ENCODE measurements around the gene RGS7.
"Not testable (repeated sequence)": the region's sequence is repeated elsewhere in the genome, so short reads cannot be mapped to it uniquely, and the experiment has no call there.

RGS7 gene

DNA sequence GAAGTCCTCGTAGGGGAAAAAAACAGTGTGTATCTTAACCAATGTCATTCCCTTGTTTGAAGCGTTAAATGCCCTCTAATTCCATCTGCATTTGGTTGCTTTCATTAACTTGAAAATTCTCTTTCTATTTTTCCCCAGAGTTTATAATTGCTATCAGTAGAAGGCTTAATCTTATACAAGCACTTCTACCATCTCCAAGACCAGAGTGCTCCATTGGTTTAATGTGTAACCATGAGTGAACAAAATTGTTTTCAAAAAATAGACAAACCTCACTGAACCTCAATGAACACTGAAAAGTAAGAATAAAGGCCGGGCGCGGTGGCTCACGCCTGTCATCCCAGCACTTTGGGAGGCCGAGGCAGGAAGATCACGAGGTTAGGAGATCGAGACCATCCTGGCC lies 141.3 kb downstream of the RGS7 start:
- H3K4me3 ChIP-seq (ENCODE audit: low read depth, low read length): no peak overlapping the region

DNA sequence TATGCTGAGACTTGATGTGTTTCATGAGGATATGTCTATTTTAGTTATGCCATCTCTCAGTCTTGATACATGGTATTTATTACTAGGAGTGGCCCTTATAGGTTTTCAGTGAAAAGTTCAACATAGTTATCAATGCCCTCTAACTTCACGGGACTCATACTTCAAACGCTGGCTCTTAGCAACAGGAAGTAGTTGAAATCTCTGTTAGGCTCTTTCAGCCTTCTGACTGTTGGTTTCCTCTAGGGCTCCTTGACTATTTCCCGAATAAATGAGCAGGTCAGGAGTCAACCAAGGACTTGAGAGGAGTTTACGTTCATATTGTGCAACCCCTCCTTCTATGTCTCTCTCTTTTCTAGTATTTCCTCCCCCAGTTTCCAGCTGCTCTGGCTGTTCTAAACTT lies 141.8 kb downstream of the RGS7 start:
- no peak overlapping the region for H3K4me3 ChIP-seq (ENCODE audit: low read depth, low read length)

DNA sequence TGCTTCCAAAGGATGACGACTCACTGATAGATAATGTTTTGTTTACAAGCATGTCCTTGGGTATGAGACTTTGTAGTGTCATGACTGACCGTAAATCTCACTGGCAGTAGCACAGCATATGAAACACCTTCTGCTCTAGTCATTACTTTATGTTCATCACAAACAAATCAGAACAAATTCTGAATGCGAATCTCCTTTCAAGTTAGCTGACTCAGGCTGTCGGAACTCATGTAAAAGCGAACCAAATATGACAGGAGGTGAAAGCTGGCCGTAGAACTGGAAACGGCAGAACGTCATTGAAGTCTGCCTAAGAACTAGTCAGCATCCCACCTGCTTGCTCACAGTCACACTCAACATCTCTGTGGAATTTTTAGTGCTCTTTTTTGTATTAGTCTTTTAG lies 143.9 kb downstream of the RGS7 start:
- H3K4me3 ChIP-seq (ENCODE audit: low read depth, low read length): no peak overlapping the region

DNA sequence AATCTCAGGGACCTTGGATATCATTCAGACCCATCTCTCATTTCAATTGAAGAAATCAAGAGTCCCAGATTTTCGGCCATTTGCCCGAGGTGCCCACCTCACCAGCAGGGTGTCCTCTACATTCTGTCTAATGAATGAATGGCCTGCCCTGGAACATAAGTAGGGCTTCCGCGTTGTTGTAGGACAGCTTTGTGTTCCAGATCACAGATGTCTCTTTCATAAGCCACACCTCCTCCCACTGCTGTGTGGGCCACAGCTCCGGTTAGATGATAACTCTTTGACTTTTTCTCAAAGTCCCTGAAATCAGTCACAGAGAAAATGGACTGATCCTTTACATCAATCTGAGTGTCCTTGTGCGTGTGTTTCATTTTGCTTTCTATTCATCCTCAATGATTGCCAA lies 144.4 kb downstream of the RGS7 start:
- H3K4me3 ChIP-seq (ENCODE audit: low read depth, low read length): no peak overlapping the region

DNA sequence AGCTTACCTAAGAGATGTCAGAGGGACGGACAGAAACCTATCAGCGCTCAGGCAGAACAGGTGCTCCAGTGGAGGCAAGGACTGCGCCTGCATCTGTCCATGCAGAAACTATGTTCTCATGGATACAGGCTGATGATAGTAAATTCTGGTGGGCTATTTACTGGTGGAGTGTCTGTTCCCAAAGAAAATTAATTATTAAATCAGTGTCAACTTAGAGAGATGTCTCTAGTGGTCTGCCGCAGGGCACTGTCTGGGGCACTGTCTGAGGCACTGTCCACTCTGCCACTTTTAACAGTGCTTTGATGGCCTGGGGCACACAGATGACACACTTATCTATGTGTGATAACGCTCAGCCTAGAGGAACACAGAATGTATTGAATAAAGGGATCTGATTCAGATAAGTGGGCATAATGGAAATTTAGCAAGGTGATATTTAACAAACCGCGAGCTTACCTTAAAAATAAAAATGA lies 148.1 kb downstream of the RGS7 start:
- H3K4me3 ChIP-seq (ENCODE audit: low read depth, low read length): no peak overlapping the region

DNA sequence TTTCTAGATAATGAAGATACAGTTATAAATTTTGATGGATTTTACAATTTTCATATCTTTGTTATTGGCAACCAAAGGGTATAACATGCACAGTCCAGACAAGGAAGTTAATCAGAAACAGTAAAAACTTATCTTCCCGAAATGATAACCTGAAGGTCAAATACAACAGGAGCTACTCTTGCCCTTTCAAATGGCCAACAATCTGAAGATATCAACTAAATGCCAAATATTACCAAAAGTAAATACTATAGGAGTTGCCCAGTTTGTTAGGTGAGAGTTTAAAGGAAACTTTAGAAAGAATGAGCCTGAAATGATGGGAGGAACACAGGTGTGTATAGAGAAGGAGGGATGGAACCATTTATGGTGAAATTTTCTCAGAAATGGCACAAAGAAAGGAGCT lies 153.2 kb downstream of the RGS7 start:
- H3K4me3 ChIP-seq (ENCODE audit: low read depth, low read length): no peak overlapping the region

DNA sequence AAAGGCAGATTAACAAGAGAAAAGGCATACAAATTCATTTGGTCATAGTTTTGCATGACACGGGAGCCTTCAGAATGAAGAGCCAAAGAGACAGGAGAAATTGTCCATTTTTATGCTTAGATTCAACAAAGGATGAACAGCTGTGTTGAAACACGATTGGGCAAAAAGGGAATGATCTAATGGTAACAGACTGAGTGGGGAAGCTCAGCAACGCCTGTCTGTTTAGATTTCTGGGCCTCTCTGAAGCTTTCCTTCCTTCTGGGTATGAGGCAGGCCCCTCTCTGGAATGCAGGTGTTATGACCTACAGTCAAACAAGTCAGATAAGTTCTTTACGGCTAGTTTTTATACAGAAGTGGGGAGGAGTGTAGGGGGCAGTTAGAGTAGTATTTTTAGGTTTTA lies 154.6 kb downstream of the RGS7 start:
- no peak overlapping the region for H3K4me3 ChIP-seq (ENCODE audit: low read depth, low read length)

DNA sequence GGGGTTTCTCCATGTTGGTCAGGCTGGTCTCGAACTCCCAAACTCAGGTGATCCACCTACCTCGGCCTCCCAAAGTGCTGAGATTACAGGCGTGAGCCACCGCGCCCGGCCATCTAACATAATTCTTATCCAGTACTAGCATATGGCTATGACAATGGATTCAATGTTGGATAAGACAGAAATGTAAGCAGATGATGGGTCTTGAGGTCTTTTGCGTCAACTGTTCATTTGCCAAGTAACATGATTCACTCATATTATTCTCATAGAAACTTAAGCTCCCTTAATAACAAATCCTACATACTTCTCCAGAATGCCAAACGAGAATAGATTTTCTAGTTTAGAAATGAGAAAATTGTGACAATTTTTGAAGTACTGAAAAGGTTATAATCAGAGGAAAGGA lies 170.3 kb downstream of the RGS7 start:
- no peak overlapping the region for H3K4me3 ChIP-seq (ENCODE audit: low read depth, low read length)

DNA sequence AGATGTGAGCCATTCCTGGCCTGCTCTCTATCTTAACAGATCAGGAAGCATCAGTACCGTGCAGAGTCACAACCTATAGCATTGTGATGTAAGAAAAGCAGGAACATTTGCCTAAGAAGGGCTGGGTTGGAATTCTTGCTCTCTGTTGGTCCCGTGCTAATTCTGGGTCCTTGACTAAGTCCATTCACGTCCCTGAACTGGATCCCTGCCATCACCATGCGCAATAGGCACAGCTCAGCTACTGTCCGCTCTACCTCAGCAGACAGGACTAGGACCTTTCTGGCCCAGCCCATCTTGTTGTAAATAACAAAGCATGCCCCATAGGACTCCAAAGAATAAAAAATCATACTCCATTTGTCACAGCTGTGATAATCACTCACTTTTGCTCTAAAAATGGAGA lies 175.0 kb downstream of the RGS7 start:
- H3K4me3 ChIP-seq (ENCODE audit: low read depth, low read length): no peak overlapping the region

DNA sequence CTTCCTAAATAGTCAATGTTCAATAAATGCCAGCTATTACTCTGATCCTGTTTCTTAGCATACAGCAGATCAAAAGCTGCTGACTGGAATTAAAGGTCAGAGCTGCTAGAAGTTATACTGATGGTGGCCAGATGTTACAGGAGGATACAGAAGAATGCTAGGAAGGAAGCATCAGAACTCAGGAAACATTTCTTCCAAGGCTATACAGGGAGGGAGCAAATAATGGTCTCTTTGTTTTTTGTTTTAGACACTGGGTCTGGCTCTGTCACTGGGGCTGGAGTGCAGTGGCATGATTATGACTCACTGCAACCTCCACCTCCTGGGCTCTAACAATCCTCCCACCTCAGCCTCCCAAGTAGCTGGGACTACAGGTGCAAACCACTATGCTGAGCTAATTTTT lies 175.5 kb downstream of the RGS7 start:
- H3K4me3 ChIP-seq (ENCODE audit: low read depth, low read length): no peak overlapping the region

DNA sequence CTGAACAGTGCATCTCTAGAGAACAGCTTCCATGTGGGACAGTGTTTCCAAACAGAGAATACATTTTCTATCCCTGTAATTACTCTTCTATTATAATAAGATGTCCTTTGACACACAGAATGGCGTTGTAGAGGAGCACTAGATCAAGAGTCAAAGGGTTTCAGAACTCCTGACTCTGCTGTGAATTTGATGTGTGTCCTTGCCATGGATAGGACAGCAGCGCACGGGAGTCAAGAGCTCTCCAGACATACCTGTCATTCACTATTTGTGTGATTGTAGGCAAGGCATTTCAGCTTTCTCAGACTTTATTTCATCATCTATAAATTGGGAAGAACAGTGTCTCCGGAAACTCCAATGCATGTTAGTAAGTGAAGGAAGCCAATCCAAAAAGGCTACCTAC lies 176.4 kb downstream of the RGS7 start:
- H3K4me3 ChIP-seq (ENCODE audit: low read depth, low read length): no peak overlapping the region

DNA sequence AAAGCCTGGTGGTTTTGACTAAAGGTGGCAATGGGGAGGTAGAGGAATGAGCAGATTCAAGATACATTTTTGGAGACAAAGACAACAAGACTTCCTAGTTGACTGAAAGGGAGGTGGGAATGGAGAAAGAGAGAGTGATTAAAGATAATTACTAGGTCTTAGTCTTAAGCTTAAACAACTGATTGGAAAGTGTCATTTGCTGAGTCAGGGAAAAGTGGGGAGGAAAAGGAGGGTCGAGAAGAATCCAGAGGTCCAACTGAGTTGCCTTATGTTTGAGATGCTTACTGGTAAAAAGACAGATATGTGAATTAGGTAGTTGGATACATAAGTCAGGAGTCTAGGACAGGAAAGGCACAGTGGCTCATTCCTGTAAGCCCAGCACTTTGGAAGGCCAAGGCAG lies 179.3 kb downstream of the RGS7 start:
- no peak overlapping the region for H3K4me3 ChIP-seq (ENCODE audit: low read depth, low read length)

DNA sequence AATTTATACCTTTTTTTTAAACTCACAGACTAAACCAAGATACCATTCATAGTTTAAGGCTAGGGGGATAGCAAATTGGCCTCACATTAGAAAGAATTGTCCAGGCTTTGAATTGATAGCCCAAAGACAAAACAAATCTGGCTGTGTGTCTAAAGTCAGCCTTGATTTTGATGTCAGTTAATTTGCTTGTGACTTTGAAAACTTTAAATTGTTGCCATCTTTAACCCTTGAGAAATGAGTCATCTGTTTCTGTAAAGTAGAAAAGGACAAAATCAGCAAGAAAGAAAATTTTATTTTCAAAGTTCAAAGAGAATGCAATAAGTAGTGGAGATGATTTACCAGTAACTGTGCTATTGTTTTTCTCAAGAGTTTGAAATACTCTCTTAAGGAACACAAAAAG lies 184.5 kb downstream of the RGS7 start:
- no peak overlapping the region for H3K4me3 ChIP-seq (ENCODE audit: low read depth, low read length)

DNA sequence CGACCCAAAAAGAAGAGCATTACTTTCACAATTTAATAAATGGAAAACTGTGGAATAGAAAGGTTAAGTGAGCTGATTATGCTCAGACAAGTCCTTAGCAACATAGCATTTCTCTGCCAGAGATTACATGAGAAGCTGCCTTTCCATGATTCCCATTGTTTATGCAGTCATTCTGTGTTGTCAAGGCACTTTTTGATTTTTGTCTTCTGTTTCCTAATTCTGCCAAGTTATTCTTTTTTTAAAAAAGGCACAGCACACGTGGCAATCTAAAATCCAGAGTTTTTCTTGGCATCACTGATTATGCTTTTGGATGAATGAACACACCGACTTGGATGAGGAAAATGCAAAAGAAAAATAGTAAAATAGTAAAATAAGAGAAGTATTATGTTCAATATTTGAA lies 185.0 kb downstream of the RGS7 start:
- no peak overlapping the region for H3K4me3 ChIP-seq (ENCODE audit: low read depth, low read length)

DNA sequence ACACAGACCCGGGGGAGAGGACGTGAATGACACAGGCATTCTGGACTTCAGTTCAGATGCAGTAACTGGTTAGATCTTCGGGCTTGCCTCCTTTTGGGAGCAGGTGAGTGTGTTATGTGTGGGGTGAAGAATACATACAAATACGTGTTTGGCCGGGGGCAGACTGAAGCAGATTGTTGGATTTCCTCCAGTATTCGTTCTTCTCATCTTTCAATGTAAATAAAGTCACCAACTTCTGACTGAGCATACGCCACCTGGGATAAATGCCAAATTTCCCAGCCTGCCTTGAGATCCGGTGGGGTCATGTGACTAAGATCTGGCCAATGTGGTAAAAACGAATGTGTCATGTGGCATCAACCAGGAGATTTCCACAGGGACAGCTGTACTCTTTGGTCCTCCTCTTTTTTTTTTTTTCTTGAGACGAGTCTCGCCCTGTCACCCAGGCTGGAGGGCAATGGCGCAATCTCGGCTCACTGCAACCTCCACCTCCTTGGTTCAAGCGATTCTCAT lies 189.8 kb downstream of the RGS7 start:
- no peak overlapping the region for H3K4me3 ChIP-seq (ENCODE audit: low read depth, low read length)

DNA sequence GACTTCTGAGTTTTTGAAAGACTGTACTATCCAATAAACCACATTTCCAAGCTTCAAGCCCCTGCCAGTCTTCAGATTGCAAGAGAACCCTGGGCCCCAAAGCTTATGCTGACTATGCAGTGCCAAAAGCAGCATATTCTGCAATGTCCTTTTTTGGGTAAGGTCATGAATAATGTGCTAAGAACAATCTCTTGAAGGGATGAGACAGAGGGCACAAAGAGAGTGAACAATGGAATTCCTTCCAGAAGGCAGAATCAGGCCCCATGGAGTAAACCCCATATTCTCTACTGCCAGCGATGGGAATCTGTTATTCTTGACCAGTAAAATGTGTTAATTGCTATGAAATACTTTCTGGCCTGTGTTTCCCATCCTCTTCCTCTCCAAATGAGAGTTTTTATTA lies 190.4 kb downstream of the RGS7 start:
- no peak overlapping the region for H3K4me3 ChIP-seq (ENCODE audit: low read depth, low read length)

DNA sequence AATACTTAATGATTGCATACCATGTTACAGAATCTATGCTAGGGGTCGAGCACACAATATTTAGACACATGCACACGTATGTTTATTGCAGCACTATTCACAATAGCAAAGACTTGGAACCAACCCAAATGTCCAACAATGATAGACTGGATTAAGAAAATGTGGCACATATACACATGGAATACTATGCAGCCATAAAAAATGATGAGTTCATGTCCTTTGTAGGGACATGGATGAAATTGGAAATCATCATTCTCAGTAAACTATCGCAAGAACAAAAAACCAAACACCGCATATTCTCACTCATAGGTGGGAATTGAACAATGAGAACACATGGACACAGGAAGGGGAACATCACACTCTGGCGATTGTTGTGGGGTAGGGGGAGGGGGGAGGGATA lies 191.7 kb downstream of the RGS7 start:
- not testable (repeated sequence) for H3K4me3 ChIP-seq (ENCODE audit: low read depth, low read length)

DNA sequence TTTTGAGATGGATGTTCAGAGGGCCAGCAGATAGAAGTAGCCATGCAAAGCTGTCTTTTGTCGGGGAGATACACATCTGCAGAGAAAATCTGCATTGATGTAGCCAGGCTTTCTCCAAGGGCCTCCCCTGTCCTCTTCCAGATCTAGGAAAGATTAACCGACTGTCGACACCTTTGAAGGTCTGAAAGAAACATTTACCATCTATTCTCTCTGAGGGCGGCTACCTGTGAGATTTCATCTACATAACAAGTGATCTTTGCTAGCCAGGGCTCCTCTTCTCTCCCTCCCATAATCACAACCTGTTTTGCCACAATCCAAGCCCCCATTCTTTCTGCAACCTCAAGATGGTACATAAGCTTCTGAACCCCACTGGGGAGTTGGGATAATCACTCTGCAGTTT lies 193.6 kb downstream of the RGS7 start:
- no peak overlapping the region for H3K4me3 ChIP-seq (ENCODE audit: low read depth, low read length)

DNA sequence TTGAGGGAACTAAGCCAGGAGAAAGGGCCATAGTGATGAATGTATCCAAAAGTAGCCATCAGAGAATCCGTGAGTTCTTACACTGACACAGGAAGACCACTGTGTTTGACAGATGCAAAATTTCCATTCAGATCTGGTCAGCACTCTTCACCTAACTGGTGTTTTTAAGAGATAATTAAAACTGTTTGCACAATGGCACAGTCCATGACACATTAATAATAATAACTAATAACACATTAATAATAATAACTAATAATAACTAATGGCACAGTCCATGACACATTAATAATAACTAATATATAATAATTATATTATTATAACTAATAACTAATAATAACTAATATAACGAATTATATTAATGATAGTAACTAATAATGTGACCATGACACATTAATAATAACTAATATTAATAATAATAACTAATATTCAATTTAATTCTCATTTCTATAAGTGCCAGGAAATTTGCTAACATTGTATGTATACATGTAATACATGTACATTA lies 195.8 kb downstream of the RGS7 start:
- H3K4me3 ChIP-seq (ENCODE audit: low read depth, low read length): no peak overlapping the region

DNA sequence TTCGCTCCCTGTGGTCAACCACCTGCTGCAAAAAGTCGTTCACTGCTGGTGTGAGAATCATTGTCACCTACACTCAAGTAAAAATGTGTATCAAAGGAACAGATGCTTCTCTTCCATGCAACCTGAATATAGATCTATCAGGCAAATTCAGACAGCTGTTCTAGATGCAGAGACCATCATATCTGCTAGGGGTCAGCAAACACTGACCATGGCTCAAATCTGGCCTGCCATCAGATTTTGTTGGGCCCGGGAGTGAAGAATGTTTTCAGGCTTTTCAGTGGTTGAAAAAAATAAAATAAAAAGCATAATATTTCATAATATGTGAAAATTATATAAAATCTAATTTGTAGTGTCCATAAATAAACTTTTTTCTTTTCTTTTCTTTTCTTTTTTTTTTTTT lies 199.6 kb downstream of the RGS7 start:
- no peak overlapping the region for H3K4me3 ChIP-seq (ENCODE audit: low read depth, low read length)

DNA sequence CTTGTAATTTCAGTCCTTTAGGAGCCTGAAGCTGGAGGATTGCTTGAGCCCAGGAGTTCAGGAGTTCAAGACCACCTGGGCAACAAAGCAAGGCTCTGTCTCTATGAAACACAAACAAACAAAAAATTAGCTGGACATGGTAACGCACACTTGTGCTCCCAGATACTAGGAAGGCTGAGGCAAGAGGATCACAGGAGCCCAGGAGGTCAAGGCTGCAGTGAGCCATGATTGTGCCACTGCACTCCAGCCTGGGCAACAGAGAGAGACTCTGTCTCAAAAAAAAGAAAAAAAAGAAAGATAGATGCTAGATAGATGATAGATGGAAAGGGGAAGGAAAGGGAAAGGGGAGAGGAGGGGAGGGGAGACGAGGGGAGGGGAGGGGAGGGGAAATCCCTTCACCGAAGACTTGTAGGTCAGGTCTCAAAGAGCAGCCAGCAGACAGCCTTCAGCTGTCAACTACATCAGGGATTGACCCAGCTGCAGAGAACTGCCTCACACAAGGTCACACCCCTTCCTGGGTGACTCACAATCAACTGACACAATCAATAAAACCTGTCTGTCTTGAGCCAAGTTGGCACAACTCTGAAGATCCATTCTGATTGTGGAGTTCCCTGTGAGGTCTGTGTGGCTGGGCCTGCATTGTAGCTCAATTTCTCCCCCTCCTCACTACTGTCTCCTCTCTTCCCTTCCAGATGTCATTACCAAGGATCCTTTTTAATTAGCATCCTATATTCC lies 200.6 kb downstream of the RGS7 start:
- H3K4me3 ChIP-seq (ENCODE audit: low read depth, low read length): no peak overlapping the region

DNA sequence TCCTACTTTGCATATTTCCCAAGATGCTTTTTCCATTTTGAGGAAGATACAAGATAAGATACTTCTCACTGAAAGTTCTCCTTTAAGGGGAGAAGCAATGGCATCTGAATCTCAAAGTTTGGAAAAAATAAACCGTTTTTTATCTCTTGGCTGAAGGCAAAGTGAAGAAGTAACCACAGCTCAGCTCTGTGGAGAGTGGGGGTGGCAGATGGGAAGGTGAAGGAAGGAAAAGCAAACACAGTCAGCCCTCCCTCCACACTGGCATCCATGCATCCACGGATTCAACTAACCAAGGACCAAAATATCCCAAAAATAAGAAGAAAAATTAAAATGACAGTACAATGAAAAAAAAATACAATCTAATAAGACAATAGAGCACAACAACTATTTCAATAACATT lies 211.1 kb downstream of the RGS7 start:
- H3K4me3 ChIP-seq (ENCODE audit: low read depth, low read length): no peak overlapping the region

Data from iPS-11a (cell line).